PC-9 (cell line): ENCODE measurements around the gene COL4A3. TPM values are rescaled to one million over a fixed set of nuclear protein-coding genes. Genes with fewer than 3 reads are reported as not detected.
"Not testable (repeated sequence)": the region's sequence is repeated elsewhere in the genome, so short reads cannot be mapped to it uniquely, and the experiment has no call there.

Source experiments
- BruUV-seq: library from RNA; stranded (reverse); fragments of 400-500 nt; replicated peaks from 2 replicates; lab custom pipeline; 2021; lab: Mats Ljungman, UMichigan
- CTCF ChIA-PET: fragments of 300-600 bp; sonication (Branson Sonifier 250); formaldehyde crosslinking; loops from one replicate; lab custom pipeline; 2022; ENCODE audit warnings: antibody characterized with exemption; lab: Charles Lee
- POLR2A ChIA-PET: fragments of 300-600 bp; sonication (Branson Sonifier 250); formaldehyde crosslinking; loops from one replicate; lab custom pipeline; 2022; ENCODE audit warnings: antibody characterized with exemption; ENCODE audit not compliant: unreplicated experiment; lab: Charles Lee
- DNase-seq, 2 experiments: peaks; one replicate each; pipeline versions ENCODE4 v3.0.0 to v3.0.0-alpha.2; 2015 to 2022; ENCODE audit warnings: mixed read lengths in 1 of 2
- H2AFZ ChIP-seq: fragments of 200-600 bp; sonication (generic); 2 replicates; pipeline ENCODE4 v1.8.1; 2017; ENCODE audit warnings: antibody characterized with exemption
- H3F3A ChIP-seq: fragments of 200-600 bp; sonication (generic); 2 replicates; pipeline ENCODE4 v1.8.1; 2017; ENCODE audit warnings: antibody characterized with exemption, mild to moderate bottlenecking, low read depth; ENCODE audit not compliant: insufficient read depth
- H3K27ac ChIP-seq: fragments of 200-600 bp; sonication (generic); 2 replicates; pipeline ENCODE4 v1.6.1; 2016; ENCODE audit warnings: mixed run types
- H3K27me3 ChIP-seq: fragments of 200-600 bp; sonication (generic); 2 replicates; pipeline ENCODE4 v1.6.1; 2016; ENCODE audit warnings: low read depth, mixed run types; ENCODE audit not compliant: insufficient read depth
- H3K36me3 ChIP-seq: fragments of 200-600 bp; sonication (generic); 2 replicates; pipeline ENCODE4 v1.6.1; 2016; ENCODE audit warnings: low read depth, mixed run types
- H3K4me1 ChIP-seq: fragments of 200-600 bp; sonication (generic); replicated peaks from 2 replicates; pipeline ENCODE4 v1.6.1; 2016; ENCODE audit warnings: mixed run types; ENCODE audit not compliant: insufficient read depth
- H3K4me2 ChIP-seq: fragments of 200-600 bp; sonication (generic); 2 replicates; pipeline ENCODE4 v1.6.1; 2017; ENCODE audit warnings: mixed run types
- H3K4me3 ChIP-seq: fragments of 200-600 bp; sonication (generic); 2 replicates; pipeline ENCODE4 v1.6.1; 2016; ENCODE audit warnings: mixed run types
- H3K79me2 ChIP-seq: fragments of 200-600 bp; sonication (generic); 2 replicates; pipeline ENCODE4 v1.6.1; 2017; ENCODE audit warnings: low read depth, mixed run types
- H3K9me2 ChIP-seq: fragments of 200-600 bp; sonication (generic); 2 replicates; pipeline ENCODE4 v1.8.1; 2017; ENCODE audit warnings: mild to moderate bottlenecking; ENCODE audit not compliant: insufficient read depth
- H3K9me3 ChIP-seq: fragments of 200-600 bp; sonication (generic); 2 replicates; pipeline ENCODE4 v1.8.1; 2016; ENCODE audit warnings: low read depth; ENCODE audit not compliant: insufficient read depth
- H4K20me1 ChIP-seq: fragments of 200-600 bp; sonication (generic); 2 replicates; pipeline ENCODE4 v1.8.1; 2017; ENCODE audit not compliant: insufficient read depth
- CTCF ChIP-seq: fragments of 200-600 bp; sonication (generic); conservative IDR thresholded peaks from 2 replicates; pipeline ENCODE4 v1.6.1; 2017; ENCODE audit warnings: mixed run types, antibody characterized with exemption, mild to moderate bottlenecking, moderate library complexity
- EZH2 ChIP-seq: fragments of 200-600 bp; sonication (generic); IDR thresholded peaks from 2 replicates; pipeline ENCODE4 v1.8.0; 2017; ENCODE audit warnings: antibody characterized with exemption, low read depth
- intact Hi-C: fragments of 100-400 bp; cut with micrococcal nuclease; formaldehyde crosslinking; loops from one replicate; pipeline ENCODE4 v1.10.0; 2022; ENCODE audit not compliant: unreplicated experiment
- total RNA-seq: library from RNA; stranded (reverse); gene quantifications from 2 replicates; pipeline ENCODE4 v1.2.3, GENCODE V29; 2021

Gene COL4A3
- total RNA-seq, 1 experiment from 2014 or later: 2.2 TPM

DNA sequence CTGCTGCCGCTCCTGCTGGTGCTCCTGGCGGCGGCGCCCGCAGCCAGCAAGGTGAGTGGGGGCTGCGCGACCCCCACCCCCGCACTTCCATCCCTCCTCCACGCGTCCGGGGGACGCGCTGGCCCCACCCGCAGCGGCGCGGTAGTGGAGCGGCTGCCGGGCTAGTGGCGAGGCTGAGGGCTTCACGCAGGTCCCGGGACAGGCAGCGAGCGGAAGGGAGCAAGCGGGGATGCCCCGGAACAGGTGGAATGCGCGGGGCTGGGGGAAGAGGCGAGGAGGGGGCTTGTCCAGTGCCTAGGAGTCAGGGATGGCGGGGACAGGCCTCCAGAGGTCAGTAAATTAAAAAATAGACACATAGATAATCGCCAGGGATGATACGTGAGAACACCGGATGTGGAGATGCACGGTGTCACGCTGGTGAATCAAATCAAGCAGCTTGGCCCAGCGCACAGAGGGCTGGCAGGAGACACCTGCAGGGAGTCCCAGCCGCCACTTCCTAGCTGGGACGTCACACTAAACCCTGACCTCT lies 403 bp downstream of the COL4A3 start:
- Histone ChIP-seq H3F3A (0 out of 2 replicates have a peak, but pooled peaks cover 6% of the 10 kb centered on the region), H4K20me1 (no peaks in the 10 kb centered on the region), H3K9me2 (no peaks in the 10 kb centered on the region), H3K4me1 (peaks cover 9% of the 10 kb centered on the region; the same call in 1 of the 2 replicates), H3K36me3 (no peaks in the 10 kb centered on the region), H3K27ac (no peak overlapping the region), H3K79me2 (no peaks in the 10 kb centered on the region), H3K27me3 (no peaks in the 10 kb centered on the region), H2AFZ (peak overlapping the region; percentile 90), H3K4me3 (peak overlapping the region; percentile 75), H3K4me2 (peak overlapping the region; percentile 94), H3K9me3 (no peaks in the 10 kb centered on the region)
- BruUV-seq: TSS peak; percentile 49
- DNase-seq: peak in 1 of 2 experiments; percentile 33
- POLR2A ChIA-PET: no interaction called here
- intact Hi-C loops: loop anchor here (5.0 kb wide), 1 partner anchor 47 kb away; no protein-coding TSS in a partner anchor
- CTCF ChIA-PET: no interaction called here
- TF ChIP-seq CTCF: no peak
- no peak for TF ChIP-seq EZH2

GRCh38 chr2:227171779-227172178 lies 7.4 kb downstream of the COL4A3 start:
- BruUV-seq, H3K9me2 ChIP-seq, POLR2A ChIA-PET, intact Hi-C loops, DNase-seq, H3K27me3 ChIP-seq, CTCF ChIA-PET, H3K36me3 ChIP-seq, H3K4me2 ChIP-seq, H4K20me1 ChIP-seq, H3K4me1 ChIP-seq, H3K9me3 ChIP-seq, H3K4me3 ChIP-seq, H3K79me2 ChIP-seq, H3F3A ChIP-seq, H2AFZ ChIP-seq, H3K27ac ChIP-seq: not testable (repeated sequence)

DNA sequence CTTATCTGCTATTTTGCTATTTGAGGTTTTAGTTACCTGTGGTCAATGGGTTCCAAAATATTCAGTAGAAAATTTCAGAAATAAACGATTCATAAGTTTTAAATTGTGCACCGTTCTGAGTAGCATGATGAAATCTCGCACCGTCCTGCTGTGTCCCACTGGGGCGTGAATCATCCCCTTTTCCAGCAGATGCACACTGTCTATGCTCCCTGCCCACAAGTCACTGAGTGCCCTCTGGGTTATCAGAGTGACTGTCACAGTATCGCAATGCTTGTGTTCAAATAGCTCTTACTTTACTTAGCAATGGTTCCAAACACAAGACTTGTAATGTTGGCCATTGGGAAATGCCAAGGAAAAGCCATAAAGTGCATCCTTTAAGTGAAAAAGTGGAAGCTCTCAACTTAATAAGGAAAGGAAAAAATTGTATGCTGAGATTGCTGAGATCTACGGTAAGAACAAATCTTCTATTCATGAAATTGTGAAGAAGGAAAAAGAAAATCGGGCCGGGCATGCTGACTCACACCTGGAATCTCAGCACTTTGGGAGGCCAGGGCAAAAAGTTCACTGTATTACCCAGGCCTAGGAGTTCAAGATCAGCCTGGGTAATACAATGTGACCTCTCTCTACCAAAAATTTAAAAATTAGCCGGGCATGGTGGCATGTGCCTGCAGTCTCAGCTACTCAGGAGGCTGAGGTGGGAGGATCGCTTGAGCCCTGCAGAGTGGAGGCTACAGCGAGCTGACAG lies 13.3 kb downstream of the COL4A3 start:
- no peak for TF ChIP-seq CTCF
- TF ChIP-seq EZH2: no peak
- intact Hi-C loops: no loop called here
- no peak overlapping the region for H3K4me2 ChIP-seq

More for the DNA sequence above, 13.3 kb downstream of the COL4A3 start:
- H3F3A ChIP-seq: no peaks in the 10 kb centered on the region
- no peak for DNase-seq
- POLR2A ChIA-PET: no interaction called here
- no peak overlapping the region for H3K4me3 ChIP-seq
- no peak overlapping the region for H2AFZ ChIP-seq
- BruUV-seq: no TSS peak
- no peak overlapping the region for H3K27ac ChIP-seq
- no peaks in the 10 kb centered on the region; the same call in 1 of the 2 replicates for H3K9me3 ChIP-seq
- H3K9me2 ChIP-seq: no peaks in the 10 kb centered on the region
- CTCF ChIA-PET: interaction anchor here (0.5 kb wide), 1 partner anchor 342 kb away, joined by 4 read pairs; the partner anchor contains the start of gene RHBDD1
- no peaks in the 10 kb centered on the region for H3K36me3 ChIP-seq
- no peaks in the 10 kb centered on the region for H3K79me2 ChIP-seq
- no peaks in the 10 kb centered on the region for H4K20me1 ChIP-seq
- no peaks in the 10 kb centered on the region for H3K27me3 ChIP-seq
- no peaks in the 10 kb centered on the region for H3K4me1 ChIP-seq
